Cardiac muscle cell (in vitro differentiated cells and primary cell): Measurements from ENCODE around the gene FOCAD. TPM values are rescaled to one million over a fixed set of nuclear protein-coding genes. Genes with fewer than 3 reads are reported as not detected.
A peak's percentile ranks its signal among the peaks of the same experiment; 100 is the strongest.

ENCODE experiments used
- DNase-seq, 2 donors: peaks; one replicate each; pipeline versions ENCODE4 v3.0.0 to v3.0.0-alpha.2; 2010 to 2017; ENCODE audit warnings: low read depth in 1 of 2, low spot score in 1 of 2
- H3K27ac ChIP-seq: fragments of 200-600 bp; sonication (generic); 2 replicates; pipeline ENCODE4 v1.5.1; 2016
- H3K27me3 ChIP-seq: fragments of 200-600 bp; sonication (generic); 2 replicates; pipeline ENCODE4 v1.6.0; 2016; ENCODE audit warnings: control low read depth
- H3K36me3 ChIP-seq: fragments of 200-600 bp; sonication (generic); 2 replicates; pipeline ENCODE4 v1.5.1; 2016; ENCODE audit warnings: control low read depth
- H3K4me1 ChIP-seq: fragments of 200-600 bp; sonication (generic); 2 replicates; pipeline ENCODE4 v1.8.1; 2017; ENCODE audit warnings: low read depth, mild to moderate bottlenecking, mixed run types
- H3K4me3 ChIP-seq: fragments of 200-600 bp; sonication (generic); 2 replicates; pipeline ENCODE4 v1.5.1; 2016; ENCODE audit warnings: mild to moderate bottlenecking
- H3K9me3 ChIP-seq: fragments of 200-600 bp; sonication (generic); 2 replicates; pipeline ENCODE4 v1.5.1; 2017; ENCODE audit warnings: low read depth, mild to moderate bottlenecking, control low read depth
- polyA plus RNA-seq: library from polyadenylated mRNA; unstranded; fragments of >200 nt; fragmentation: Nextera tagmentation; extraction: Ambion mirVana; gene quantifications from 2 replicates; pipeline ENCODE4 v1.2.1, GENCODE V29; 2016
- total RNA-seq: library from RNA; depleted of rRNA; stranded (reverse); fragments of >200 nt; gene quantifications from 2 replicates; pipeline ENCODE4 v1.2.3, GENCODE V29; 2016
- TF ChIP-seq, protein P1 (sequence below): IDR thresholded peaks from 2 replicates; pipeline ENCODE4 v1.5.1; 2012; ENCODE audit warnings: low read depth, mild to moderate bottlenecking, low read length

The FOCAD gene
- total and polyA plus RNA-seq, 2 experiments from 2014 or later, result 32.9 to 57.0 TPM

- H3K4me3 ChIP-seq, result no peak overlapping the region
- TF ChIP-seq, protein P1, sequence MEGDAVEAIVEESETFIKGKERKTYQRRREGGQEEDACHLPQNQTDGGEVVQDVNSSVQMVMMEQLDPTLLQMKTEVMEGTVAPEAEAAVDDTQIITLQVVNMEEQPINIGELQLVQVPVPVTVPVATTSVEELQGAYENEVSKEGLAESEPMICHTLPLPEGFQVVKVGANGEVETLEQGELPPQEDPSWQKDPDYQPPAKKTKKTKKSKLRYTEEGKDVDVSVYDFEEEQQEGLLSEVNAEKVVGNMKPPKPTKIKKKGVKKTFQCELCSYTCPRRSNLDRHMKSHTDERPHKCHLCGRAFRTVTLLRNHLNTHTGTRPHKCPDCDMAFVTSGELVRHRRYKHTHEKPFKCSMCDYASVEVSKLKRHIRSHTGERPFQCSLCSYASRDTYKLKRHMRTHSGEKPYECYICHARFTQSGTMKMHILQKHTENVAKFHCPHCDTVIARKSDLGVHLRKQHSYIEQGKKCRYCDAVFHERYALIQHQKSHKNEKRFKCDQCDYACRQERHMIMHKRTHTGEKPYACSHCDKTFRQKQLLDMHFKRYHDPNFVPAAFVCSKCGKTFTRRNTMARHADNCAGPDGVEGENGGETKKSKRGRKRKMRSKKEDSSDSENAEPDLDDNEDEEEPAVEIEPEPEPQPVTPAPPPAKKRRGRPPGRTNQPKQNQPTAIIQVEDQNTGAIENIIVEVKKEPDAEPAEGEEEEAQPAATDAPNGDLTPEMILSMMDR, result no peak
- no peak overlapping the region for H3K27ac ChIP-seq
- H3K36me3 ChIP-seq, result peaks cover 9% of the 10 kb centered on the region
- no peak for DNase-seq
- no peaks in the 10 kb centered on the region for H3K27me3 ChIP-seq
- no peaks in the 10 kb centered on the region for H3K9me3 ChIP-seq
- H3K4me1 ChIP-seq, result no peaks in the 10 kb centered on the region
Observed at GRCh38 chr9:20996809-20997208, 312.8 kb downstream of the FOCAD start.

GRCh38 chr9:20997503-20998076, 313.5 kb downstream of the FOCAD start:
- TF ChIP-seq, protein P1, result no peak
- H3K4me1 ChIP-seq, result no peaks in the 10 kb centered on the region
- no peak for DNase-seq
- H3K9me3 ChIP-seq, result no peaks in the 10 kb centered on the region
- no peak overlapping the region for H3K4me3 ChIP-seq
- H3K36me3 ChIP-seq, result peaks cover 9% of the 10 kb centered on the region
- no peaks in the 10 kb centered on the region for H3K27me3 ChIP-seq
- no peak overlapping the region for H3K27ac ChIP-seq

GRCh38 chr9:21001581-21001980, 317.5 kb downstream of the FOCAD start:
- DNase-seq, result no peak
- no peaks in the 10 kb centered on the region for H3K9me3 ChIP-seq
- H3K36me3 ChIP-seq, result peaks cover 9% of the 10 kb centered on the region
- H3K27ac ChIP-seq, result no peak overlapping the region
- TF ChIP-seq, protein P1, result no peak
- no peaks in the 10 kb centered on the region for H3K27me3 ChIP-seq
- no peaks in the 10 kb centered on the region for H3K4me1 ChIP-seq
- H3K4me3 ChIP-seq, result no peak overlapping the region

- peaks cover 9% of the 10 kb centered on the region for H3K36me3 ChIP-seq
- H3K27ac ChIP-seq, result no peak overlapping the region
- H3K4me3 ChIP-seq, result no peak overlapping the region
- no peak for DNase-seq
- H3K9me3 ChIP-seq, result no peaks in the 10 kb centered on the region
- TF ChIP-seq, protein P1, result no peak
- no peaks in the 10 kb centered on the region for H3K27me3 ChIP-seq
- H3K4me1 ChIP-seq, result no peaks in the 10 kb centered on the region
Observed at GRCh38 chr9:21002040-21002439, 318.0 kb downstream of the FOCAD start.

DNA sequence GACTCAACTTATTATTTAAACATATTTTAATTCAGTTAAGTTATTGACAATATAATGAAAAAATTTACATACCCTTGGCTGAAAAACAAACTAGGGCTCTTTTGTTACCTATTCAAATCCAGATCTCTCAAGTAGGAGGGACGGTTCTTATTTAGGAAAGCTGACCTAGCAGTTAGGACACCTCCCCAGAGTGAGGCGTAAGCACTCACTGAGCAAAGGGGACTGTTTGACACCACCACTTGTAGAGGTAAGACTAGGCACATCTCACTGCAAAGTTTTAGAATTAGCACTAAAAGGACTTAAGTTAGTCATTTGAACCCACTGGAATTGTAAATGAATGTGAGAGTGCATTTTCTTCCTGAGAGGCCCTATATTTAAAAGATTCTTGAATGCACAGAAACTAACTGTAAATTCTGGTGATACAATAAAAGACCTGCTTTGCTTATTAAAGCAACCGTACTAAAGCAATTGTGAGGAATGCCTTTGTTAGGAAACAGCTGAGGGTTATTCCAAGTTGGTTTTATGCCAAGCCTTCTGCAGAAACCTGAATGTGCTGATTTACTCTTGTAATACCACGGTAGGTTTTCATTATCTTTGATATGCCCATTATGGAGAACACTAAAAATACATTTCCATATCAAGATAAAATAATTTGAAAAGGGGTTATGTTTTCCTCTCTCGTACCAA, 331.2 kb downstream of the FOCAD start:
- Histone ChIP-seq H3K4me1 (no peaks in the 10 kb centered on the region), H3K9me3 (no peaks in the 10 kb centered on the region), H3K27me3 (no peaks in the 10 kb centered on the region), H3K27ac (no peak overlapping the region), H3K36me3 (no peaks in the 10 kb centered on the region), H3K4me3 (no peak overlapping the region)
- TF ChIP-seq, protein P1, result no peak
- DNase-seq, result peak in 1 of 2 donors; percentile 59
